GM20000 (cell line): ENCODE data around the gene ESYT2.

Source experiments
- DNase-seq: peaks from one replicate; pipeline ENCODE4 v3.0.0; 2012; ENCODE audit warnings: low spot score
- TF ChIP-seq, protein P1 (sequence below): IDR thresholded peaks from 2 replicates; pipeline ENCODE4 v1.5.1; 2012; ENCODE audit warnings: mild to moderate bottlenecking, control low read depth; ENCODE audit errors: extremely low read depth, missing control alignments

Gene ESYT2

GRCh38 chr7:158767707-158768106 lies 61.6 kb downstream of the ESYT2 start:
- no peak for DNase-seq
- TF ChIP-seq, protein P1, sequence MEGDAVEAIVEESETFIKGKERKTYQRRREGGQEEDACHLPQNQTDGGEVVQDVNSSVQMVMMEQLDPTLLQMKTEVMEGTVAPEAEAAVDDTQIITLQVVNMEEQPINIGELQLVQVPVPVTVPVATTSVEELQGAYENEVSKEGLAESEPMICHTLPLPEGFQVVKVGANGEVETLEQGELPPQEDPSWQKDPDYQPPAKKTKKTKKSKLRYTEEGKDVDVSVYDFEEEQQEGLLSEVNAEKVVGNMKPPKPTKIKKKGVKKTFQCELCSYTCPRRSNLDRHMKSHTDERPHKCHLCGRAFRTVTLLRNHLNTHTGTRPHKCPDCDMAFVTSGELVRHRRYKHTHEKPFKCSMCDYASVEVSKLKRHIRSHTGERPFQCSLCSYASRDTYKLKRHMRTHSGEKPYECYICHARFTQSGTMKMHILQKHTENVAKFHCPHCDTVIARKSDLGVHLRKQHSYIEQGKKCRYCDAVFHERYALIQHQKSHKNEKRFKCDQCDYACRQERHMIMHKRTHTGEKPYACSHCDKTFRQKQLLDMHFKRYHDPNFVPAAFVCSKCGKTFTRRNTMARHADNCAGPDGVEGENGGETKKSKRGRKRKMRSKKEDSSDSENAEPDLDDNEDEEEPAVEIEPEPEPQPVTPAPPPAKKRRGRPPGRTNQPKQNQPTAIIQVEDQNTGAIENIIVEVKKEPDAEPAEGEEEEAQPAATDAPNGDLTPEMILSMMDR = no peak

- no peak for DNase-seq
- TF ChIP-seq, protein P1 = no peak
These were observed 62.6 kb downstream of the ESYT2 start for GRCh38 chr7:158766570-158767281.

DNA sequence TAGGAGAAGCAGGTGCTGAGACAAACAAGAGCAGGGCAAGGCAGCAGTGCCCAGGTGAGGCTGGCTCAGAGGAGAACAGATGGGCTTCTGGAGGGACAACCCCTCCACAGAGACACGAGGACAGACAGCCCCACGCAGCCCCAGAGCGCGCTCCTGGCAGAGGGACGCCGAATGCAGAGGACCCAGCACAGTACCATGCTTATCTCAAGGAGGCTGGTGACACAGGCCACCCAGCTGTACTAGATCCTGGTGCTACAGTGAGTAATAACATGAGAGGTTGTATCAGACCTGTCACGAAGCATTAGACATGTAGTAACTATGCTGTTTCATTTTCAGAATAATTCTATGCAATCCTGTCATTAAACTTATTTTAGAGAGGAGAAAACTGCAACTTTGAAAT lies 64.3 kb downstream of the ESYT2 start:
- DNase-seq = no peak
- TF ChIP-seq, protein P1 = no peak

DNA sequence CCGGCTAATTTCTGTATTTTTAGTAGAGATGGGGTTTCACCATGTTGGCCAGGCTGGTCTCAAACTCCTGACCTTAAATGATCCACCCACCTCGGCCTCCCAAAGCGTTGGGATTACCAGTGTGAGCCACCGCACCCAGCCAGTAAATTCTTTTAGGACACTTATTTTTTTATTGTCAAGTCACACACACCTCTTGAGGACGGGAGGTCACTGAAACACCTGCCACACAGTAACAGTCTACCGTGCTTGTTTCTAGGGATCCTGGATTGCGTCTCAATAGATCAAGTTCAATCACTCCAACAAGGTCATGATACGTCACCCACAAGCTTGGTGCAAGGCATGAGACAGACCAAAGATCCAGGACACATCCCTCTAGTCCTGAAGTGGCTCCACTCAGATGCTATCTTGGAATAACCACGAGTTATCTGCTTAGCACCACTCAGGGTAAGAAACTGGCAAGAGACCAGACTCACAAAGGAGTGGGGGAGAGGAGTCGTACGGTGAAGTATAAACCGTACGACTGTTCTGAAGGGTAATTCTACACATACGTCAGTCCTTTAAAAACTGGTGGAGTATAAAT lies 65.8 kb downstream of the ESYT2 start:
- no peak for DNase-seq
- TF ChIP-seq, protein P1 = no peak

GRCh38 chr7:158761945-158762344 lies 67.4 kb downstream of the ESYT2 start:
- DNase-seq = no peak
- TF ChIP-seq, protein P1 = no peak

DNA sequence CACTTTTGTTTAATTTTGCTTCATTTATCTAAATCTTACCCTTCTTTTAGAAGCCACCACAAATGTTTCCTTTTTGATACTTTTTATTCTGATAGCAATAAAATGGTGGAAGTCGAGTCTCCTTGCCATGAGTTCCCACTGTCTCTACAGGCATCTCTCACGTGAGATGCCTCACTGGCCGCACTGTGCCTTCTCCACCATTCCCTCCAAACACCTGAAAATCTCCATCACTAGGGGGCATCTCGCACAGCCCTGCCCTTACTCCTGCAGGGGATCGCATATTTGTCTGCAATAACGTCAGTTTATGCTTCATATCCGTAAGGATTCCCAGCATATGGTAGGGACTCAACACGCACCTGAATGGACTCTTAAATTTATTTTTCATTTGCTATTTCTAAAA lies 68.4 kb downstream of the ESYT2 start:
- TF ChIP-seq, protein P1 = no peak
- no peak for DNase-seq

DNA sequence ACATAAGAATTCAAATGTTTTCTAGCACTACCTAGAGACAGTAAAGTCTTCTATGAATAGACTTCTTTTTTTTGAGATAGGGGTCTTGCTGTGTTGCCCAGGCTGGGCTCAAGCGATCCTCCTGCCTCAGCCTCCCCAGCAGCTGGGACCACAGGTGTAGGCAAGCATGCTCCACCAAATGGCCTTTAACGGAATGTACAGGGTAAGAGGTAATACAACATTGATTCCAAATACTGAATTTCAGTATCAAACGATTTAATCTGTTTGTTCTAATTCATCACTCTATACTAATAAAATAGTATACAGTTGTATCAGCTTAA lies 68.9 kb downstream of the ESYT2 start:
- TF ChIP-seq, protein P1 = no peak
- DNase-seq = no peak
